NOMO-1 treated with DMSO at 0.1 percent for 48 hours (cell line): ENCODE measurements around the gene NEURL1.

Source experiments
- DNase-seq: peaks from one replicate; lab custom pipeline; 2025; ENCODE audit not compliant: unreplicated experiment; lab: John Stamatoyannopoulos, UW

NEURL1 gene, protein sequence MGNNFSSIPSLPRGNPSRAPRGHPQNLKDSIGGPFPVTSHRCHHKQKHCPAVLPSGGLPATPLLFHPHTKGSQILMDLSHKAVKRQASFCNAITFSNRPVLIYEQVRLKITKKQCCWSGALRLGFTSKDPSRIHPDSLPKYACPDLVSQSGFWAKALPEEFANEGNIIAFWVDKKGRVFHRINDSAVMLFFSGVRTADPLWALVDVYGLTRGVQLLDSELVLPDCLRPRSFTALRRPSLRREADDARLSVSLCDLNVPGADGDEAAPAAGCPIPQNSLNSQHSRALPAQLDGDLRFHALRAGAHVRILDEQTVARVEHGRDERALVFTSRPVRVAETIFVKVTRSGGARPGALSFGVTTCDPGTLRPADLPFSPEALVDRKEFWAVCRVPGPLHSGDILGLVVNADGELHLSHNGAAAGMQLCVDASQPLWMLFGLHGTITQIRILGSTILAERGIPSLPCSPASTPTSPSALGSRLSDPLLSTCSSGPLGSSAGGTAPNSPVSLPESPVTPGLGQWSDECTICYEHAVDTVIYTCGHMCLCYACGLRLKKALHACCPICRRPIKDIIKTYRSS

DNA sequence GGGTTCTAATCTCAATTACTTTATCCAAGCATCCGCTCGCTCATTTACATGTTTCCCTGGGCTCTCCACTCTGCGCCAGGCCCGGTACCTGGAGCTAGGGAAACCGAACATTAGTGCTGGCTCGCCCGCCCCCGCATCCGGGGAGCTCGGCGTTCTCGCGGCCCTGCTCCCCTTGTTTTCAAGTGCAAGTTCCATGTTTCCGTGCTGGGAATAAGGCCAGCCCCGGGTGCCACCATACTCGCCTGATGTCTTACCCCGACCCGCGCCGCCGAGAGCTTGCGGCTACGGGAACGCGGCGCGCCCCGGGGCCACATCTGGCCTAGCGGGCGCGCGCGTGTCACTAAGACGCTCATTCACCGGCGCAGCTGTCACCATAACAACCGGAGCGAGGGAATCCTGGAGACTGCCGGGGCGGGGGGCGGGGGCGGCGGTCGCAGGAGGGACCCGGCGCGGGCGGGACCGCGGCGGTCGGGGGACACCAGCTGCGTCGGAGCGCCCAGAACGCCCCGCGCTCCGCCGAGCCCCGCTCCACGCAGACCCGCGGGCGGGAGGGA is at the start of gene NEURL1:
Gene NEURL1 (plus strand): TSS at position 344 of the 554 bp plus-strand sequence. CDS start 683 bp downstream, outside the sequence.
- DNase-seq: peak; percentile 0

DNA sequence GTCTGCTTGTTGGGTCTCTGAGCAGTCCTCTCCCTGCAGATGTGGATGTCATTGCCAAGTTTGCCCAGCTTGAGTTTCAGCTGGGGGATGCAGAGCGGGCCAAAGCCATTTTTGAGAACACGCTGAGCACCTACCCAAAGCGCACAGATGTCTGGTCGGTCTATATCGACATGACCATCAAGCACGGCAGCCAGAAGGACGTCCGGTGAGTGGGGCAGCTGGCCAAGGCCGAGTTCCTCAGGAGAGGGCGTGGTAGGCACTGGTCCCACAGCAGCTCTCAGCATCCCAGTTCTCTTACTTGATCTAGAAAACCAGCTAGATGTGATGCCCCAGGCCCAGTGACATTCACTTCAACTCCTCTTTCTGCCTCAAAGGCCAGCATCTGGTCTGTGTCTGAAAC is 49.0 kb upstream of the NEURL1 start:
- DNase-seq: no peak

DNA sequence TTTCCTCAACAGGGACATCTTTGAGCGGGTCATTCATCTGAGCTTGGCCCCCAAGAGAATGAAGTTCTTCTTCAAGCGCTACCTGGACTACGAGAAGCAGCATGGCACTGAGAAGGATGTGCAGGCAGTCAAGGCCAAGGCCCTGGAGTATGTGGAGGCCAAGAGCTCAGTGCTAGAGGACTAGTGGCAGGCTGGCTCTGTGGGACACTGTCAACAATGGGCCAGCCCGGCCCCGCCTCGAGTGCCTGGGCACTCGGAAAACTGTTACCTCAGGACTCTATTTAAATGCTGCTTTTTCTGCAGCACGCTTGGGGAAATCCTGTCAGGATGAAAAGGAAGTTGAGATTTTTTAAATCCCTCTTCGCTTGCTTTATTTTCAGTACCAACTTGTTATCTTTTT is 48.1 kb upstream of the NEURL1 start:
- DNase-seq: no peak

DNA sequence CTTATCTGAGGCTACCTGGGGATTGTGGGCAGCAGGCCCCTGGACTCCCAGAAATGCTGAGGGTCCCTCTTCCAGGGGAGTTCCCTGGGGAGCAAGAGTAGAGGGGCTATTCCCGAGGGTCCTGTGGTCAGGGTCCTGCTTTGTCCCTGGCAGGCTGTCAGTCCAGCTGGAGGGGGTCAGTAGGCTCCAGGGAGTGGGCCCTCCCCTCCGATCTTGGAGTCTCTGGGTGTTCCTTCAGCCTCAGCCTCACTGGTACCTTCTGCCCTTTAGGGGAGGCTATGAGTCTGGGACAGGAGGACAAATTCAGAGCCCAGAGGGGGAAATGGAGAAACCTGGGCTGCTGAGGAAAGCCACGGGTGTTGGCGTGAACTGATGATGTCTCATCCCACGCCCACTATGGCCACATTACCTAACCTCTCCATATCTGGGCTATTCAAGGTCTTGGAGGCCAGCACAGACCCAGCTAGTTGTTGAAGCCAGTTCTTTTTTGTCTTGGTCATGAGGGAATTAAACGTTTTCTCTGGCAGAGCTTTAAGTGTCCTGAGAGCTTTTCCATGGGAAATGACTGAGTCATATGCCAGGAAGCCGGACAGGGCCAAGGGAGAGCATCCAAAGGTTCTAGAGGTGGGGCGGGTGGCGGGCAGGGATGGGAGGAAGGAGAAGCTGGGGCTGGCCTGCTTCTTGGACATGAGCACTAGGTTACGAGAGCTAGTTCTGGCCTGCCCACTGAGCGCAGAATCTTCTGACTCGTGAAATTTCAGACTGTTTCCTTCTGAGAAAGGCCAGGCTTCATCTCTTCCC is 47.5 kb upstream of the NEURL1 start:
- DNase-seq: no peak

DNA sequence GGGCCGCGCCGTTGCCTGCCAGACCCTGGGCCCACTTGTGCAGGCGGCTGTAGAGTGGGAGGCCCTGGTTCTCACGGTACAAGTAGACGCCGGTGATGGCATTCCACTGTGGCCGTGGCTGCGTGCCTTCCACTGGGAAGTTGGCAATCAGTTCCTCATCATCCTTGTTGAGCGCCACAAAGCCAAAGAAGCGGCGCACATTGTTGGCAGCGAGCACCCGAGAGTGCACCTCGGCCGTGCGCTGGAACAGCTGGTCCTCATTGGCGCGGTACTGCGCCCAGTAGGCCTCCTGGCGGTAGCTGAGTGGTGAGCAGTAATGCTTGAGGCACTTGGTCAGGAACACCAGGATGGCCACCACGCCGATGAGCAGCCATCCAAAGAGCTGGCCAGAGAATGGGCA is 46.3 kb upstream of the NEURL1 start:
- no peak for DNase-seq

DNA sequence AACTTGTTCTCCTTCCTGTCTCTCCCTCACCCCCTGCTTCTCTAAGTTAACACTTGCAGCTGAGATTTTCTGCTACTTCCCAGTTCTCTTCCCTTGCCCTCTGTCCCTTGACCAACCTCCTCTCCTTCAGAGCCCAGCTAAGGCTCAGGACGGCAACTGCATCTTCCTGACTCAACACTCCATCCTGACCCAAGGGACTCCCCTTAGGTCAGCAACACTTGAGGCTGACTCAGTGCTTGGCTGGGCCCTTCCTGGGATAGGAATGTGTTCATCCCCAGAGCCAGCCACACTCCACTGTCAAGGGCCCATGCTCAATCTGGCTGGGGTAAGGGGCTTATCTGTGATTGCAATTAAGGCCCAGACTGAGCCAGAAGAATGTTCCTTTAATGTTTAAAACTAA is 44.8 kb upstream of the NEURL1 start:
- no peak for DNase-seq

DNA sequence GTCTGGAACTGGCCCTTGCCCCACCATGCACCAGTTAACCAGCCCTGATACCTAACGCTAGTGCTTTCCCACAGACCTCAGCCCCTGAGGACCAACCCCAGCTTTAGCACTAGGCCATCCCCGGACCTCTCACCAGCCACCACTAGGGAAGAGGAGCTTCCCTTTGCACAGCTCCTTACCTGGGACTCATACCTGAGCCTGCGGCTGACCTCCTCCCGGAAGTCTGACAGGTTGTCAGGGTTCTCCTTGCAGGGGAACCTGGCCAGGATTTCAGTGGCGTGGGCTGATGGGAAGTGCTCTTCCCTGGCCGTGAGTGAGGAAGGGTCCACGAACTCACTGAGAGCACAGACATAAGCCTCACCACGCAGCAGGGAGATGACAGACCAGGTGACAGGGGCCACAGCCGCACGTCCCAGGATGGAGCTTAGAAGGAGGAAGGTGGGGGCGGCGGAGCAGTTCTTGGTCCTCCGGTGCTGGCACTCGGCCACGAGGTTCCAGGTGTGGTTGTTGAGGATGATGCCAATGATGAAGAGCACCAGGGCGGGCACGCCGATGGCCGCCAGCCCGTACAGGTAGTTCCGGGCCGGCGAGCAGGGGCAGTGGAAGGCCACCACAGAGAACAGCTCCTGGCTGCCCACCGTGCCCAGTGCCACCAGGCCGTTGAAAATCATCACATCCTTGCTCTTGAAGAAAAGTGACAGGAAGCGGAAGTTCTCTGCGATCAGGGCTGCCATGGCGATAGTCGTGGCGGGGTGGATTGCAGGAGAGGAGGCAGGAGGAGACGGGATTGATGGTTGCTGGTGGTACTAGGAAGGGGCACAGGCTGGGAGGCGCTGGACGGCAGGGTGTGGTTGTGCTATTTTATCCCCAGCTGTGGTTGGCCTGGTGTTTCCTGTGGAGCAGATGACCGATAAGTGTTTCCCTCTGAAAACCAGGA is 44.0 kb upstream of the NEURL1 start:
- no peak for DNase-seq

DNA sequence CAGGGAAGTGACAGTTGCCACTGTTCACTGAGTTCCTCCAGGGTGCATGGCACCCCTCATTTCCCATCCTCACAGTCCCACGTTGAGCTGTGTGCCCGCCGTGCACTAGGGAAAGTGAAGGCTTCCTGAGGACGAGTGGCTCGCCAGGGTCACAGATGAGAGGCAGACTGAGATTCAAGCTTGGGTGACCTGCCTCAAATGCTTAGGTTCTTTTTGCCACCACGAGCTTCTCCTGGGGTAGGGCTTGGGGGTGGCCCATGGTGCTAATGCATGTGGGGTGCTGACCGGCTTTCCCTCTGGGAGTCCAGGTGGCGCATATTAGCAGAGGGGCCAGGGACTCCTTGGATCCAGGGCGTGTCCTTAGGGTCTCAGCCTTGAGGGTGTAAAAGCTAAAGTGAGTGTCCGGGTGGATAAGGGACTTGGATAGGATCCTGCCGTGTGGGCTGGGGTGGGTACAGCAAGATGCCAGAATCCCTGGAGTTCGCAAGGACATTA is 43.3 kb upstream of the NEURL1 start:
- DNase-seq: no peak

DNA sequence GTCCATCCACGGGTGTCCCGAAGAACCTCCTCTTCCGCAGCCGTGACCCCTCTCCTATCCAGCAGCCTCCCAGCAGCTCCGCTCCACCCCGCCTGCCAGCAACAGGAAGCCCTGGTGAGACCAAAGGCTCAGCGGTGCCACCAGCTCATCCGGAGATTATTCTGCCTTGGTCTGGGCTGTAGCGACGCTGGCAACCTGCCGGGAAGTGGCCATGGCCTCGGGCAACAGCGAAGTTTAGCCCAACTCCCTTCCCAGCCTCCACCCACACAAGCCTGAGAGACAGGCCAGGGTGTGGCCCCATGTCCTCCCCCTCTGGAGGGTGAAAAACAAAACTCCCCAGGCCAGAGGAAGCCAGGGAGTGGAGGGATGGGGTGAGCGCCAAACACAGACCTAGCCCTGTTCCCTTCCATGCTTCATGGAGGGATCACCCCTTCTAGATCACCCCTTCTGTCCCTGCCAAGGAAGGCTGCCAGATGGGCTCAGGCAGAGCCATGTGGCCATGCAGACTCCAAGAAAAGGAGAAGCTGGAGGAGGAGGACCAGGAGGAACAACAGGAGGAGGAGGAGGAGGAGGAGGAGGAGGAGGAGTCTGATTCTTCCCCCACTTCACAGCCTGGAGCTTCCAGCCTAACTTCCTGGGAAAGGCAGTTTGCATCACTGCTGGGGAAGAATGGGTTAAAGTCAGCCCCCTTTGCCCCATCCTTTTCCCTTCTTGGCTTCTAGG is 42.3 kb upstream of the NEURL1 start:
- peak; percentile 5 for DNase-seq

DNA sequence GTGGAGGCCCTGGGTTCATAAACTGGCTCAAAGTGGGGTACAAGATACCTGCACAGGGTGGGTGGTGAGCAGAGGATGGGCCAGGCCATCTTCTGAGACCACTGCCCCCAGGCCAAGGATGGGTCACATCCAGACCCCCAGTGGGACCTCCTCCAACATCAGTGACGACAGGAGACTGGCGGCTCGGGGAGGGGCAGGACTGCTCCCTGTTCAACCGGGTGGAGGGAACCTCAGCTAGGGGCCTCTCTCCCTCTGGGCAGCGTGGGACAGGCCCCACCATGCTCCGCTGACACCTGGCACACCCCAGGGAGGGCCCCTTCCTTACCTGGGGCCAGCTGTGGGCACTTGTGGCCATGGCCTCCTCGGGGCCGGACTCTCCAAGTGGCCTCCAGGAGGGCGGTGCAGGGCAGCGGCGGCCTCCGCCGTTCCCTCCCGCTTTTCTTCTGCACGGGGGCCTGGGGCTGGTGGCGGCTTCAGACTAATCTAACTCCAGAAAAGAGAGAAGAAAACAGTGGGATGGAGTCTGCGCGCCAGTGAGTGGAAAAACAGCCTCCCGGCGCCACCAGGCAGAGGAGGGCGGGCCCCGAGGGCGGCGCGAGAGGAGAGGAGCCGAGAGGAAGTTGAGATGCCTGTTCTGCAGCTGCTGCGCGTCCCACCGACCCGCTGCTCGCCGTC is 41.5 kb upstream of the NEURL1 start, which contains the start of gene CALHM2:
Gene CALHM2 (minus strand): TSS at position 540 of the 675 bp plus-strand sequence. CDS start 2,429 bp downstream, outside the sequence.
- peak; percentile 68 for DNase-seq

DNA sequence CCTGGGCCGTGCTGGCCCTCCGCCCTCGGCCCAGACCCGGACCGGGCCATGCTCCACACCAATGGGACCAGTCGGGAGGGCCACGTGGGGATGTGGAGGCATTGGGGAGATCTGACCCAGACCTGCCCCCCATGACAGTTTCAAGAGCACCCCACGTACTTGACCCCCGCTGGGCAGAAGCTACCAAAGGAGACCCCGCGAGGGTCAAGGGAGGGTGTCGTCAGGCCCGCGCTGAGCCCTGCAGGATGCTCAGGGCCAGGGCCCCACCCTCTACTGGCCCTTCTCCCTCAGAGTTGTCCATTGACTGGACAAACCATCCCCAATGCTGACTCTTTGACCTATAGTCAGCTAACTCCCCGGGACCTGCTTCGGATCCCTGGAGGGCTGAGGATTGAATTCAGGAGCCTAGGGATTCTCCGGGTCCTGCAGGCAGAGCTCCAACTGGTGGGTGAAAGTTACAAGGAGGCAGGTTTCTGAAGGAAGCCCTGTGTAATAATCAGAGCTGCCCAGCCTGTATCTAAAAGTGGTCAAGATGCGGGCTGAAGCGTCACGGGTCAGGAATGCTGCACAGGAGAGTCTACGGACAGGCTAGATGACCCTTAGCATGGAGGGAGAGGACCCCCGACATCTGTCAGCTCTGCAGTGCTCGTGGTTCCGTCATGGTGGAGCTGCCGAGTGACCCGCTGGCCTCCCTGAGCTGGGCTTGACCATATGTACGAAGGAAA is 40.8 kb upstream of the NEURL1 start:
- DNase-seq: no peak

DNA sequence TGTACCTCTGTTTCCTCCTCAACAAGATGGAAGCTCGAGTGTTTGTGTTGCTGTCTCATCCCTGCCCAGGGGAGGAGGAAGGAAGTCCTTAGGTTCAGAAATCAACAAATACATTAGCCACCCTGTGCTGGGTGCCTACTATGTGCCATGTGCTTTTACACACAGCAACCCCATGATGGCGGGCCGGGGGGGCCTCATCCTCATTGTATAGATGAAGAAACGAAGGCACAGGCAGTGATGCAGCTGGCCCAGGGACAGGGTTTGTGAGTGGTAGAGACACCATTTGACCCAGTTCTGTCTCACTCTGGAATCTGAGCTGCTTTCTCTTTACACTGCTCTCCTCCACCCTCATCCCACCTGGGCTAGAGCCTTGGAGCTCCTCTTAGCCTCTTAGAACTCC is 39.5 kb upstream of the NEURL1 start:
- DNase-seq: no peak

DNA sequence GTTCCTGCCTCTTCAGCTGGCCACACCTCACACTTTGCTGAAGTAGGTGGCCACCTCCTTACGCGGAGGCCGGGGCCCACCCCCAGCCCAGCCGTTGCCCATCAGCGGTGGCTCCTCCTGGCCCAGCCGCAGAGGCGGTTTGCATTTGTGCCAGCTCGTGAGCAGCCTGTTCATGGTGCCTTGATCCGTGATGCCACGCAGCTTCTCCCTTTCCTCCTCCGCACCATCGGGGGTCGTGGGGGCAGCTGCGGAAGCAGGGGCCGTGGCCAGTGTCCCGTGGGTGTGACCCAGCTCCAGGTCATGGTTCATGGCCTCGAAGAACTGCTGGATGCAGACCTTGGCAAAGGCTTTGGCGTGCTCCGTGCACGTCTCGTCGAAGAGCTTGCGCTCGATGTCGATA is 38.3 kb upstream of the NEURL1 start:
- DNase-seq: no peak

DNA sequence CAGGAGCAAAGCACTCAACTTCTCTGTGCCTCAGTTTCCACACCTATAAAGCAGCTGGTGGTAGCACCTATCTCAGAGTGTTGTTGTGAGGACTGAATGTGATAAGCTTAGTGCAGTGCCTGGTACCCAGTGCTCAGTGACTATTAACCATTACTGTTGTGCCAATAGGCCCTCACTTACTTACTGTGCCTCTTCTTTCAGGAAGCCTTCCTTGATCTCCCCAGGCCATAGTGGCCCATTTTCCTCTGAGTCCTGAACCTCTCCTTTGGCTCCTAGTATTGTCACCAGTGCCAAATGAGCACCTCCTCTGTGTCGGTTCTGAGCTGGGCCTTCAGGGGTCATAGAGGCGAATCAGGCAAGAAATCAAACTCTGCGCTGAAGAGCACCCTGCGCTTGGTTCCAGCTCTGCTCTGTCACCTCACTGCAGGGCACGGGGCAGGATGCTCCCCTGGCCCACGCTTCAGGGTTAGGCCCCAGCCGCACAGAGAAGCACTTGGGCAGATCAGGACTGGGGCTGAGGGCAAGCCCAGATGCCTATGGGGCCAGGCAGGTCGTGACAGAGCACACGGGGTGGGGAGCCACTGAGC is 37.3 kb upstream of the NEURL1 start:
- no peak for DNase-seq

DNA sequence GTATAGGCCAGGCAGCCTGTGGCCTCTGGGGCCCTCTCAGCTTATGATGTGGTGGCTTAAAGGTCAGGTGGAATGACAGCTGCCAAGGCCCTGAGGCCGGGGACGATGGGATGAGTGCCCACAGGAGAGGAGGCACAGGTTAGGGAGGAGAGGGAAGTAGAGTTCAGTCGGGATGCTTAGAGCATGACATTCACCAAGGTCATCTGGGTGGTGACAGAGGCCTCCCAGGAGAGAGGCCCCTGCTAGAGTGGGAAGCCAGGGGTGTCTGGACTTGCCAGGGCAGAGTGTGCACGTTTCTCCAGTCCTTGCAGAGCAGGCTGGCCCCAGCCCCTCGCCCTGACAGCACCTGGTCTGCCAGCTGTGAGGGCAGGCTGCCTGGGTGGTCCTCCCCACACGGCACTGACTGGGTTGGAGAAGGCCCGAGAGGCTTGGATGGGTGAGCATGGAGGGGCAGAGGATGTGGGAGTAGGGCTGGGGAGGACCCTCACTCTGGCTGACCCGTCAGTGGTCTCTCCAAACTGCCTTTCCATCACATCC is 36.3 kb upstream of the NEURL1 start:
- no peak for DNase-seq

DNA sequence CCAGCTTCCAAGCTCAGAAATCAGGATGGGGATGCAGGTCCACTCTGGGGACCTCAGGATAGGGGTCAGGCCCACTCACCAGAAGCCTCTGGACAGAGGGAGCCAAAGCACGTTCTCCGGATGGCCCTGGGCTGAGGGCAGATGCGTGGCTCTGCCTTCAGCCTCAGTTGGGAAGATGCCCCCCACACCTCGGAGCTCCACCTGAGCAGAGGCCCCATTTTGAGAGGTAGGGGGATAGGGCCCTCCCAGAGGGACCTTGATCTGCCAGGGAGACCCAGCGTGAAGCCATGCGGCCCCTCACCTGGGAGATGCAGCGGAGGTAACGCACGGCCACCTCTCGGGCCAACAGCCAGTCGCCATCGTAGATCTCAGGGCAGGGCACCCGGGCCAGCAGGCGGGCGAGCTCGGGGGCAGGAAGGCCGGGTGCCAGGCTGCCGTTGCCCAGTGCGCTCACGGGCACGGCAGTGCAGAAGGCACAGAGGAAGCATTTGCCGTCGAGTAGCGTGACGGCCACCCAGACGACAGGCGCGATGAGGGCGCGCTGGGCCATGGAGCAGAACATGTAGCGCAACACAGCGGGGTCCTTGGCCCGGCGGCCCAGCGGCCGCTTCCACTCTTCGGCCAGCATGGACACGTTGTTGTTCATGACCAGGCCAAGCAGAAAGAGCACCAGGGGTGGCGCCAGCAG is 35.5 kb upstream of the NEURL1 start:
- DNase-seq: no peak

DNA sequence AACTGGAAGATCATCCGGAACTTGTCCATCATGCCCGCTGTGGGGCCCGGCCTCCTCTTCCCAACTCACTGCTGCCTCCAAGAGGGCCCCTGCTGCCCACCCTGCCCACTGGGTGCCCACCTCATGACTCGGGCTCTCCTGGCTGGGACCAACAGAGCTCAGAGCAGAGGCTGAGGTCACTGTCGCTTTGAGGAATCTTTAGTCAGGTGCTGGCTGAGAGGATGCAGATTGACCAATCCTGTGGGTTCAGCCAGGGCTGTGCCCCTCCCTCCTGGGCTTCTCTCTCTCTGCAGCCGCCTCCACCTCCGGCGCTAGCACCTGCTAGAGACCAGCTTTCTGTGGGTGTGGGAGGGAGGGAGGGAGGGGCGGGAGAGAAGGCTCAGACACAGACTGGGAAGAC is 34.8 kb upstream of the NEURL1 start, which contains the start of gene CALHM1:
Gene CALHM1 (minus strand): TSS at position 181 of the 400 bp plus-strand sequence. CDS start 149 bp downstream, at position 32.
- DNase-seq: peak; percentile 13
